Common myeloid progenitor, CD34-positive (primary cell): Measurements from ENCODE around the gene ZFAND6.

ENCODE experiments used
- CTCF ChIA-PET: fragments of 350-600 bp; sonication (Branson Sonifier 250); formaldehyde crosslinking; loops from one replicate; lab custom pipeline; 2021; ENCODE audit warnings: antibody characterized with exemption; lab: Charles Lee
- POLR2A ChIA-PET: fragments of 350-600 bp; sonication (Branson Sonifier 250); formaldehyde crosslinking; loops from one replicate; lab custom pipeline; 2021; ENCODE audit warnings: antibody characterized with exemption; lab: Charles Lee
- DNase-seq, 3 donors: peaks; one replicate each; pipeline versions ENCODE4 v3.0.0 to v3.0.0-alpha.2; 2013
- H3K27ac ChIP-seq, 2 experiments: 1 replicate in 1 of 2; 2 replicates in 1 of 2; pipeline ENCODE4 v1.7.0; 2013; ENCODE audit warnings: inconsistent platforms in 2 of 2, low read length in 2 of 2, mild to moderate bottlenecking in 2 of 2, low read depth in 1 of 2, moderate library complexity in 1 of 2; ENCODE audit not compliant: severe bottlenecking in 2 of 2, insufficient read depth in 1 of 2, poor library complexity in 1 of 2
- H3K27me3 ChIP-seq, 5 experiments: replicated peaks in 2 of 5; 1 replicate in 3 of 5; 2 replicates in 2 of 5; pipeline versions ENCODE4 v1.6.1 to v1.7.0; 2013; ENCODE audit warnings: low read length in 4 of 5, mild to moderate bottlenecking in 2 of 5, moderate library complexity in 2 of 5, inconsistent platforms in 1 of 5; ENCODE audit not compliant: insufficient read depth in 5 of 5, control insufficient read depth in 4 of 5
- H3K36me3 ChIP-seq, 4 experiments: 1 replicate in 2 of 4; 2 replicates in 2 of 4; pipeline versions ENCODE4 v1.6.1 to v1.7.0; 2013; ENCODE audit warnings: low read length in 3 of 4, control low read depth in 1 of 4, mild to moderate bottlenecking in 1 of 4; ENCODE audit not compliant: control insufficient read depth in 4 of 4, insufficient read depth in 4 of 4
- H3K4me1 ChIP-seq, 4 experiments: 1 replicate in 3 of 4; 2 replicates in 1 of 4; pipeline versions ENCODE4 v1.6.1 to v1.7.1; 2013; ENCODE audit warnings: low read length in 3 of 4, mild to moderate bottlenecking in 3 of 4, control low read depth in 1 of 4, inconsistent platforms in 1 of 4, moderate library complexity in 1 of 4; ENCODE audit not compliant: control insufficient read depth in 4 of 4, insufficient read depth in 4 of 4; ENCODE audit errors: control extremely low read depth in 1 of 4
- H3K4me3 ChIP-seq, 7 experiments: 1 replicate in 4 of 7; 2 replicates in 3 of 7; pipeline versions ENCODE4 v1.5.1 to v1.7.0; 2013; ENCODE audit warnings: mild to moderate bottlenecking in 7 of 7, low read length in 6 of 7, moderate library complexity in 6 of 7, inconsistent platforms in 2 of 7, low read depth in 2 of 7, control low read depth in 1 of 7; ENCODE audit not compliant: insufficient read depth in 4 of 7, control insufficient read depth in 1 of 7; ENCODE audit errors: extremely low read depth in 1 of 7
- H3K9me3 ChIP-seq, 5 experiments: 1 replicate in 4 of 5; 2 replicates in 1 of 5; pipeline versions ENCODE4 v1.6.1 to v1.7.1; 2013; ENCODE audit warnings: low read length in 4 of 5, mild to moderate bottlenecking in 2 of 5, inconsistent platforms in 1 of 5, low read depth in 1 of 5, moderate library complexity in 1 of 5; ENCODE audit not compliant: control insufficient read depth in 4 of 5, insufficient read depth in 2 of 5; ENCODE audit errors: control extremely low read depth in 1 of 5
- WGBS: methylation state at CpG from one replicate; pipeline ENCODE4 v1.1.5; 2013; ENCODE audit not compliant: insufficient coverage; 5-methylcytosine and 5-hydroxymethylcytosine counted together

The ZFAND6 gene

DNA sequence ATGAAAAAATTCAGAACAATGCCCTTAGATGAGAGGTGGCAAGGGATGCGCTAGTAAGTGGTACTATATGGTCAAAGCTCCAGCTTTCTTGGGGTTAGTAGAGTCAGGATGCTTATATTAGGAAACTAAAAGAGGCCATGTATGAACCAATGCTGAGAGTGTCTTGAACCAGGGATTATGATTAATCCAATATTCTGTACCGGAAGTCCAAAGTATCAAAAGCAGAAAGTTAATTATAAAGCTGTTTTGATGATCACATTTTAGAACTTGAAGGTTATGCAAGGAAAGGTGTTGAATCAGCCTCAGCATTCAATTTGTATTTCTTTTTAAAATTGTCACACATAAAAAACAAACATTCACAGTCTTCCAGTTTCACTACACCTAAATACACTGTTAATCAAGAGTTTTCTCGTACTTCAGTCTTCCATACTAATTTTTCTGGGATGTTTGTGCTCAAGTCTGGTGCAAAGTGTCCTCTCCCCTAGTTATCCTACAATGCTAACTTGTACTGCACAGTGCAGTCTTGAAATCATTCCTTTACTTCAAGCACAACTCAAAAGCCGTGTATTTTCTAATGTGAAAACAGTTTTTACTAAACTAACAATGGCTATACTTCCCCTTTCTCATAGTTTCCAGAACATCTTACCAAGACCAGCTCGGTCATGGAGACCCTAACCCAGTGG lies 82.6 kb downstream of the ZFAND6 start:
- ChIA-PET CTCF (interaction anchor here (1.0 to 1.6 kb wide), 3 partner anchors 10 to 30 kb away, joined by 3 to 5 read pairs (median 4); no protein-coding TSS in a partner anchor), POLR2A (no interaction called here)
- Histone ChIP-seq H3K4me3 (no peak overlapping the region), H3K27ac (no peak overlapping the region), H3K4me1 (peaks cover 0 to 5% (median 3%) of the 10 kb centered on the region in 4 experiments), H3K27me3 (no peaks in the 10 kb centered on the region), H3K9me3 (no peaks in the 10 kb centered on the region), H3K36me3 (no peaks in the 10 kb centered on the region)
- WGBS = 98% methylated on average over 5 of the region's 5 CpGs
- DNase-seq = no peak

DNA sequence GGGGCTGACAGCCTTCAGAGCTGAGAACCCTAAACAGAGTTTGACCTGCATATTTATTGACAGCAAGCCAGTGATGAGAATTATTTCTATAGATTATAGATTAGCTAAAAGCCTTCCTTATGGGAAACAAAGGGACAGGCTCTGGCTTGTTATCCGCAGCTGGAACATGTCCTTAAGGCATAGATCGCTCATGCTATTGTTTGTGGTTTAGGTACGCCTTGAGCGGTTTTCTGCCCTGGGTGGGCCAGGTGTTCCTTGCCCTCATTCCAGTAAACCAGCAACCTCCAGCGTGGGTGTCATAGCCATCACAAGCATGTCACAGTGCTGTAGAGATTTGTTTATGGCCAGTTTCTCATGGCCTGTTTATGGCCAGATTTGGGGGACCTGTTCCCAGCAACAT lies 83.2 kb downstream of the ZFAND6 start:
- no peak for DNase-seq
- Histone ChIP-seq H3K27me3 (no peaks in the 10 kb centered on the region), H3K27ac (no peak overlapping the region), H3K9me3 (no peaks in the 10 kb centered on the region), H3K36me3 (no peaks in the 10 kb centered on the region), H3K4me3 (no peak overlapping the region), H3K4me1 (peaks cover 0 to 5% (median 3%) of the 10 kb centered on the region in 4 experiments)
- WGBS = 94% methylated on average over 2 of the region's 5 CpGs
- ChIA-PET POLR2A (no interaction called here), CTCF (interaction anchor here (1.0 to 1.5 kb wide), 2 partner anchors 9 to 13 kb away, joined by 3 to 5 read pairs; no protein-coding TSS in a partner anchor)

DNA sequence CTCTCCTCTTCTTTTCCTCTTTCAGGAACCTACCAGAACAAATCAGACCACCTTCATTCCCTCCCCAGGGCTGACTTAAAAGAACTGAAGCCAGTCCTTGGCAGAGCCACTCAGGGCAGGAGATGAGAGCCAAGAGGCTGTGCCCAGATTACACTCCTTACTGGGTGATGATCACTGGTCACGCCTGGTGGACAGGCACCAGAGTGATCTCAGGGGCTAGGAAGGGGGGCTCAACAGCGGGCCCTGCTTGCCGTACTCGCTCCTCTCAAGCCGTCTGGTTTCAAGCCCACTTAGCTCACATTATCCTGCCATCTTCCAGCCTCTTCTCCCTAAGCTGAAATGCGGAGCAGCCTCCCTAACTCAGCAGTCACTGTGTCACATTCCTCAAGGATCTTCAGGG lies 91.7 kb downstream of the ZFAND6 start:
- Histone ChIP-seq H3K4me1 (peaks cover 5 to 38% (median 25%) of the 10 kb centered on the region in 4 experiments), H3K27ac (no peak overlapping the region), H3K4me3 (no peak overlapping the region), H3K9me3 (no peaks in the 10 kb centered on the region), H3K36me3 (peaks cover 0 to 3% (median 0%) of the 10 kb centered on the region in 4 experiments), H3K27me3 (no peaks in the 10 kb centered on the region)
- ChIA-PET POLR2A (no interaction called here), CTCF (interaction anchor here (0.9 to 1.8 kb wide), 2 partner anchors 9 to 38 kb away, joined by 3 to 5 read pairs; no protein-coding TSS in a partner anchor)
- WGBS = 89% methylated on average over 6 of the region's 6 CpGs
- DNase-seq = no peak

DNA sequence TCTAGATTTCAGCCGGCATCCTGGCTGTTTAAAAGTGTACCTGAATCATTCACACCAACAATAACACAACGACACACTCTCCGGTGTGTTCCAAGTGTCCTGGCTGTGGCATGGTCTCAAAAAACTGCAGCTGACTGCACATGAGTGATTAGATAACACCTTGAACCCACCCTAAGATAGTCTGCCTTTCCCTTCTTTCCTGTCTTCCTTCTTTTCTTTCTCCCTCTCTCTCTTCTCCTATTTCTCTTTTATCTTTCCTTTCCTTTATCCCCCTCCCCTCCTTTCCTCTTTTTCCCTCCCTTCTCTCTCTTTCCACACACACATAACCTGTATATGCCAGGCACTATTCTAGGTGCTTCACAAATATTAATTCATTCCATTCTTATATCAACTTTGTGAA lies 92.1 kb downstream of the ZFAND6 start:
- DNase-seq = no peak
- H3K36me3 ChIP-seq = peaks cover 0 to 3% (median 0%) of the 10 kb centered on the region in 4 experiments
- WGBS = 89% methylated on average over 3 of the region's 3 CpGs
- H3K4me3 ChIP-seq = peak overlapping the region in 1 of 7 experiments; percentile 68
- no peaks in the 10 kb centered on the region for H3K9me3 ChIP-seq
- H3K4me1 ChIP-seq = peaks cover 5 to 38% (median 25%) of the 10 kb centered on the region in 4 experiments
- H3K27me3 ChIP-seq = no peaks in the 10 kb centered on the region
- POLR2A ChIA-PET = no interaction called here
- H3K27ac ChIP-seq = peak overlapping the region in 1 of 2 experiments; percentile 12
- CTCF ChIA-PET = interaction anchor here (0.9 to 1.8 kb wide), 3 partner anchors 8 to 15 kb away, joined by 3 to 5 read pairs (median 3); no protein-coding TSS in a partner anchor

DNA sequence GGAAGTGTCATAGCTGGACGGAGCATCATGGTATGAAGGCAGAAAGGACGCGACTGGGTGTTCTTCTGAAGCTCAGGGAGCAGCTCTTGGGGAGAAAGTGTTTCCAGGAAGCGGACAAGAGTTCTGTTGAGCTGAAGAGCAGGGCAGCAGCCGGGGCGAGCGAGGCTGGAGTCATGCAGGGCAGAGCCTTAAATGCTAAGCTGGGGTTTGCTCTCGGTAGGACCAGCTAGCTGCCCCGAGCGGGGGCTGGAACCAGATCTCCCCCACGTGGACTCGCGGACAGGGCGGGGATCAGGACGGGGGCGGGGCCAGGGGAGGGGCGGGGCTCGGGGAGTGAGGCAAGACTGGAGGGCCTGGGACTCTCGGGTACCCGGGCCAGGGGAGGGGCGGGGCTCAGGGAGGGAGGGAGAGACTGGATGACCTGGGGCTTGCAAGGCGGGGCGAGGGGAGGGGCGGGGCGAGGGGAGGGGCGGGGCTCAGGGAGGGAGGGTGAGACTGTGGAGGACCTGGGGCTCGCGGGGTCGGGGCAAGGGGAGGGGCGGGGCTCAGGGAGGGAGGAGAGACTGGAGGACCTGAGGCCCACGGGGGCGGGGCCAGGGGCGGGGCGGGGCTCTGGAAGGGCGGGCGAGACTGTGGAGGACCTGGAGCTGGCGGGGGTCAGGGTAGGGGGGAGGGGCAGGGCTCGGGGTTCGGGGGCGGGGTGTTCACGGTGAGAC lies 92.9 kb downstream of the ZFAND6 start:
- POLR2A ChIA-PET = no interaction called here
- 0% methylated on average over 10 of the region's 41 CpGs for WGBS

DNA sequence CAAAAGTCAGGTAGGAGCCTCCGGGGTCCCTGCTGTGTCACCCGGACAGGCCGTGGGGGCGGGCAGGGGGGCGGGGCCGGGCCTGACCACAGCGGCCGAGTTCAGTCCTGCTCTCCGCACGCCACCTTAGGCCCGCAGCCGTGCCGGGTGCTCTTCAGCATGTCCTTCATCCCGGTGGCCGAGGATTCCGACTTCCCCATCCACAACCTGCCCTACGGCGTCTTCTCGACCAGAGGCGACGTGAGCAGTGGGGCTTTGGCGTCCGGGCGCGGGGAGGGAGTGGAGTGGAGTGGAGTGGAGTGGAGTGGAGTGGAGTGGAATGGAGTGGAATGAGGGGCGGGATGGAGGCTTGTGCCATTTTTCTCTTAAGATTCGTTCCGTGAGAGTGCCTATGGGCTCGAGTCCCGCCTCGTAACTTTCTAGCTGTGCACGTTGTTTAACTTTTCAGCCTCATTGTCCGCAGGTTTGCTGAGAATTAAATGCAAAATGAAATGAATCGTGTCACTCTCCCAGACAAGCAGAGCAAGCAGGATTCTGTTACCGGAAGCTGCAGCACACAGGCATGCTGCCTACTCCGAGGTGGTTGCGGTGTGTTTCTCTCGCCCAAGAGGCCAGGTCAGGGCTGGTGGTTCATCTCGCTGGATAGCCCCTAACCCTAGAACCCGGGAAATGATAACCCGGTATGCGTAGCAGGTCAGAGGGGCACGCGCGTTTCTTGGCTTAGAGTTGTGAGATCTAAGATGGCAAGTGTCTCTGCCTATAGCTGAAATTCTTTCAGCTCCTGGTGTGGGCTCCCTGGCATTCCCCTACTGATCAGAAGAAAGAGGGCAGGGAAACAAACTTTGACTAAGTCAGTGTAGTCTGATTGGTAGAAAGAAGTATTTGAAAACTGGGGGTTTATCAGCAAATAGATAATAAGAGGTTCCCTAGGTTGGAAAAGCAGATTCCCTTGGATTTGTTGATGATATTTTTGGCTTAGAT lies 93.7 kb downstream of the ZFAND6 start, which contains the start of gene FAH:
TSS of gene FAH (plus strand) at position 104 of the 981 bp plus-strand sequence. CDS start at position 160, 56 bp downstream.
- no peaks in the 10 kb centered on the region for H3K27me3 ChIP-seq
- H3K9me3 ChIP-seq = no peaks in the 10 kb centered on the region
- whole genome bisulfite sequencing = 0% methylated on average over 29 of the region's 45 CpGs
- peak in 2 of 3 donors; percentile 34 to 44 for DNase-seq
- ChIA-PET POLR2A (interaction anchor here (0.7 to 1.0 kb wide), 2 partner anchors 90 to 182 kb away, joined by 4 read pairs; partner anchors contain the start of gene BCL2A1), CTCF (interaction anchor here (1.0 to 1.3 kb wide), 2 partner anchors 14 to 20 kb away, joined by 4 to 6 read pairs; no protein-coding TSS in a partner anchor)
- peak within 1 kb of the TSS; percentile 52 to 80 for H3K27ac ChIP-seq
- H3K4me3 ChIP-seq = peak within 1 kb of the TSS; percentile 71 to 86 (median 79)
- peaks cover 0 to 13% (median 3%) of the 10 kb centered on the region in 4 experiments for H3K36me3 ChIP-seq
- H3K4me1 ChIP-seq = peaks cover 5 to 46% (median 31%) of the 10 kb centered on the region in 4 experiments

More for the DNA sequence above, 92.9 kb downstream of the ZFAND6 start:
- Histone ChIP-seq H3K36me3 (peaks cover 0 to 4% (median 2%) of the 10 kb centered on the region in 4 experiments), H3K4me3 (peak overlapping the region; percentile 66 to 86 (median 79)), H3K27me3 (no peaks in the 10 kb centered on the region), H3K4me1 (peaks cover 5 to 45% (median 28%) of the 10 kb centered on the region in 4 experiments), H3K27ac (peak overlapping the region in 1 of 2 experiments; percentile 80), H3K9me3 (no peaks in the 10 kb centered on the region)
- CTCF ChIA-PET = interaction anchor here (0.9 to 1.8 kb wide), 4 partner anchors 8 to 16 kb away, joined by 3 to 5 read pairs (median 4); no protein-coding TSS in a partner anchor
- peak; percentile 92 to 96 (median 96) for DNase-seq
